SK-N-SH (cell line): ENCODE data around the gene TRAIP. TPM values are rescaled to one million over a fixed set of nuclear protein-coding genes. Genes with fewer than 3 reads are reported as not detected.

ENCODE experiments used
- CTCF ChIA-PET: fragments of 300-600, 350-600 bp; formaldehyde crosslinking; extraction: SDS; loops from one replicate; lab custom pipeline; 2021; lab: Yijun Ruan, JAX
- POLR2A ChIA-PET: fragments of 350-600 bp; sonication (Branson Sonifier 250); formaldehyde crosslinking; extraction: SDS; loops from one replicate; lab custom pipeline; 2020; ENCODE audit warnings: antibody characterized with exemption, inconsistent platforms; lab: Yijun Ruan, JAX
- DNase-seq: peaks from one replicate; pipeline ENCODE4 v3.0.0; 2012
- H2AFZ ChIP-seq: fragments of 200-600 bp; sonication (generic); 2 replicates; pipeline ENCODE4 v1.8.1; 2016; ENCODE audit warnings: antibody characterized with exemption, mild to moderate bottlenecking, low read depth
- H3F3A ChIP-seq: fragments of 200-600 bp; sonication (generic); replicated peaks from 2 replicates; pipeline ENCODE3; 2016; ENCODE audit warnings: antibody characterized with exemption, mild to moderate bottlenecking; ENCODE audit not compliant: insufficient read depth
- H3K27ac ChIP-seq, 2 experiments: fragments of 200-500 bp in 1 of 2; fragments of 200-600 bp in 1 of 2; sonication (Bioruptor generic) in 1 of 2; sonication (generic), shearing (Covaris generic) in 1 of 2; 2 replicates each; pipeline versions ENCODE4 v1.5.1 to v1.6.1; 2014 to 2016; ENCODE audit warnings: low read depth in 2 of 2, inconsistent platforms in 1 of 2, low read length in 1 of 2, mild to moderate bottlenecking in 1 of 2, mixed read lengths in 1 of 2
- H3K27me3 ChIP-seq: fragments of 200-600 bp; sonication (generic), shearing (Covaris generic); 2 replicates; pipeline ENCODE4 v1.6.1; 2016; ENCODE audit warnings: mixed run types; ENCODE audit not compliant: insufficient read depth
- H3K36me3 ChIP-seq, 2 experiments: fragments of 200-500 bp in 1 of 2; fragments of 200-600 bp in 1 of 2; sonication (Bioruptor generic) in 1 of 2; sonication (generic) in 1 of 2; replicated peaks in 1 of 2; 2 replicates each; pipeline versions ENCODE3 to v1.5.1; 2014 to 2016; ENCODE audit warnings: low read length in 1 of 2, mild to moderate bottlenecking in 1 of 2; ENCODE audit not compliant: insufficient read depth in 2 of 2, control insufficient read depth in 1 of 2
- H3K4me1 ChIP-seq, 2 experiments: fragments of 200-500 bp in 1 of 2; fragments of 200-600 bp in 1 of 2; sonication (Bioruptor generic) in 1 of 2; sonication (generic), shearing (Covaris generic) in 1 of 2; 2 replicates each; pipeline versions ENCODE4 v1.5.1 to v1.6.1; 2014 to 2016; ENCODE audit warnings: low read depth in 1 of 2, low read length in 1 of 2, mixed run types in 1 of 2; ENCODE audit not compliant: insufficient read depth in 2 of 2, control insufficient read depth in 1 of 2
- H3K4me2 ChIP-seq: fragments of 200-600 bp; sonication (generic), shearing (Covaris generic); 2 replicates; pipeline ENCODE4 v1.6.1; 2017; ENCODE audit warnings: mixed run types
- H3K4me3 ChIP-seq, 2 experiments: fragments of 200-500 bp in 1 of 2; fragments of 200-600 bp in 1 of 2; sonication (Bioruptor generic) in 1 of 2; sonication (generic), shearing (Covaris generic) in 1 of 2; 2 replicates each; pipeline versions ENCODE4 v1.5.1 to v1.8.1; 2014 to 2016; ENCODE audit warnings: low read depth in 2 of 2, inconsistent platforms in 1 of 2, low read length in 1 of 2, mild to moderate bottlenecking in 1 of 2, mixed read lengths in 1 of 2, moderate library complexity in 1 of 2
- H3K79me2 ChIP-seq: fragments of 200-600 bp; sonication (generic); 2 replicates; pipeline ENCODE4 v1.8.1; 2017; ENCODE audit warnings: mild to moderate bottlenecking; ENCODE audit not compliant: insufficient read depth
- H3K9ac ChIP-seq: fragments of 200-600 bp; sonication (generic); 2 replicates; pipeline ENCODE4 v1.6.1; 2017; ENCODE audit warnings: mixed run types
- H3K9me2 ChIP-seq: fragments of 200-600 bp; sonication (generic); 2 replicates; pipeline ENCODE4 v1.6.1; 2017; ENCODE audit warnings: mixed run types
- H3K9me3 ChIP-seq: fragments of 200-600 bp; sonication (generic); 2 replicates; pipeline ENCODE4 v1.6.1; 2017; ENCODE audit warnings: mixed run types, mild to moderate bottlenecking, moderate library complexity
- H4K20me1 ChIP-seq: fragments of 200-600 bp; sonication (generic); 2 replicates; pipeline ENCODE4 v1.6.1; 2017; ENCODE audit warnings: mild to moderate bottlenecking, mixed run types; ENCODE audit not compliant: insufficient read depth
- ELF1 ChIP-seq: IDR thresholded peaks from 2 replicates; pipeline ENCODE4 v1.4.0; 2012
- FOSL2 ChIP-seq: IDR thresholded peaks from 2 replicates; pipeline ENCODE4 v1.4.0; 2012; ENCODE audit warnings: low read depth, mild to moderate bottlenecking, moderate library complexity, borderline replicate concordance
- FOXM1 ChIP-seq: IDR thresholded peaks from 2 replicates; pipeline ENCODE4 v1.4.0; 2012; ENCODE audit warnings: low read depth, mild to moderate bottlenecking
- GABPA ChIP-seq: IDR thresholded peaks from 2 replicates; pipeline ENCODE4 v1.4.0; 2012; ENCODE audit warnings: low read depth, mild to moderate bottlenecking
- MXI1 ChIP-seq: IDR thresholded peaks from 2 replicates; pipeline ENCODE4 v1.6.1; 2012; ENCODE audit warnings: mild to moderate bottlenecking, low read depth, low read length, improper control_type of control experiment
- NFIC ChIP-seq: IDR thresholded peaks from 2 replicates; pipeline ENCODE4 v1.4.0; 2012; ENCODE audit warnings: borderline replicate concordance
- NRF1 ChIP-seq: IDR thresholded peaks from 2 replicates; pipeline ENCODE4 v1.6.1; 2012; ENCODE audit warnings: low read depth, mild to moderate bottlenecking, low read length
- PBX3 ChIP-seq: IDR thresholded peaks from 2 replicates; pipeline ENCODE4; 2012
- RAD21 ChIP-seq: IDR thresholded peaks from 2 replicates; pipeline ENCODE4 v1.6.1; 2012; ENCODE audit warnings: mild to moderate bottlenecking, low read length
- RCOR1 ChIP-seq: fragments of 150-350 bp; IDR thresholded peaks from 2 replicates; pipeline ENCODE4 v1.6.1; 2017; ENCODE audit warnings: antibody characterized with exemption, low read length
- USF1 ChIP-seq: IDR thresholded peaks from 2 replicates; pipeline ENCODE4 v1.4.0; 2012; ENCODE audit warnings: low read depth, borderline replicate concordance
- ZBTB33 ChIP-seq: IDR thresholded peaks from 2 replicates; pipeline ENCODE4 v1.4.0; 2012; ENCODE audit warnings: low read depth, borderline replicate concordance
- WGBS: methylation state at CpG from one replicate; pipeline ENCODE4 v1.1.6; 2017; ENCODE audit warnings: low lambda C conversion rate; 5-methylcytosine and 5-hydroxymethylcytosine counted together
- polyA plus RNA-seq, 3 experiments: library from polyadenylated mRNA; depleted of rRNA; stranded (reverse); fragments of >200 nt; gene quantifications; 2 replicates each; pipeline ENCODE4 v1.2.3, GENCODE V29; 2012

Gene TRAIP
- polyA plus RNA-seq, 1 of the 3 experiments (the other 2 are of a cell fraction), result 8.1 TPM

- TF ChIP-seq ZBTB33 (no peak), RAD21 (peak; percentile 93), USF1 (no peak), FOSL2 (no peak), NFIC (0 out of 2 replicates have a peak, but pooled peaks have one; percentile 12), ELF1 (no peak), FOXM1 (no peak), PBX3 (no peak), RCOR1 (no peak)
Observed at GRCh38 chr3:49802719-49803464, 53.5 kb downstream of the TRAIP start, which contains the start of gene INKA1 (continued).

- Histone ChIP-seq H3K27me3 (no peaks in the 10 kb centered on the region), H2AFZ (no peak overlapping the region), H3K36me3 (no peaks in the 10 kb centered on the region), H3K4me2 (no peak overlapping the region), H3K79me2 (no peaks in the 10 kb centered on the region), H3F3A (no peaks in the 10 kb centered on the region), H3K9me3 (no peaks in the 10 kb centered on the region), H3K27ac (no peak overlapping the region), H3K9ac (no peak overlapping the region), H3K4me3 (no peak overlapping the region), H4K20me1 (no peaks in the 10 kb centered on the region), H3K4me1 (peaks cover 11 to 26% of the 10 kb centered on the region in 2 experiments), H3K9me2 (no peaks in the 10 kb centered on the region)
- DNase-seq, result no peak
- no peak for TF ChIP-seq MXI1
- TF ChIP-seq NRF1, result no peak
- no peak for TF ChIP-seq GABPA
- ChIA-PET CTCF (interaction anchor here (2.2 to 17.6 kb wide), 6 partner anchors 14 to 139 kb away, joined by 7 to 386 read pairs (median 19); partner anchors contain the start of genes IP6K1 and RBM6), POLR2A (no interaction called here)
- WGBS, result 89% methylated on average over 2 of the region's 2 CpGs
Observed at GRCh38 chr3:49801160-49801559, 55.2 kb downstream of the TRAIP start.
